ENCODE data around the gene AMH.
A peak's percentile ranks its signal among the peaks of the same experiment; 100 is the strongest.

AMH gene

GRCh38 chr19:2288818-2289713, 39.9 kb downstream of the AMH start:
- DNase-seq: no peak

GRCh38 chr19:2289714-2290435, 40.8 kb downstream of the AMH start:
- DNase-seq: peak; percentile 55

GRCh38 chr19:2290441-2291184, 41.5 kb downstream of the AMH start:
- no peak for DNase-seq

- DNase-seq: no peak
These were observed 42.1 kb downstream of the AMH start for GRCh38 chr19:2291185-2291751.

GRCh38 chr19:2294687-2295335, 45.7 kb downstream of the AMH start:
- no peak for DNase-seq

GRCh38 chr19:2296141-2296540, 47.0 kb downstream of the AMH start:
- no peak for DNase-seq

GRCh38 chr19:2300533-2300932, 51.4 kb downstream of the AMH start:
- DNase-seq: no peak
